Heart right ventricle (tissue), 16 donors: Measurements from ENCODE around the gene SEZ6. TPM values are rescaled to one million over a fixed set of nuclear protein-coding genes. Genes with fewer than 3 reads are reported as not detected.

Source experiments
- ATAC-seq, 8 donors: fragments of 200-7000 bp; cut with Tn5 transposase; one replicate each; pipeline ENCODE4 v1.9.1; 2020; ENCODE audit warnings: mild to moderate bottlenecking in 8 of 8, moderate library complexity in 8 of 8, moderate number of reproducible peaks in 1 of 8
- DNase-seq, 2 donors: peaks; one replicate each; pipeline ENCODE4 v3.0.0-alpha.2; 2020
- H3K27ac ChIP-seq, 10 donors: fragments of 200-600 bp; sonication (generic) in 2 of 10; one replicate each; pipeline versions ENCODE4 v1.5.0 to v1.8.0; 2020 to 2022; ENCODE audit warnings: mild to moderate bottlenecking in 3 of 10
- H3K27me3 ChIP-seq, 7 donors: fragments of 200-600 bp; one replicate each; pipeline ENCODE4 v1.8.0; 2021 to 2022; ENCODE audit warnings: mild to moderate bottlenecking in 2 of 7
- H3K36me3 ChIP-seq, 9 donors: fragments of 200-600 bp; sonication (generic) in 1 of 9; one replicate each; pipeline versions ENCODE4 v1.5.0 to v1.8.0; 2020 to 2022; ENCODE audit warnings: mild to moderate bottlenecking in 2 of 9
- H3K4me1 ChIP-seq, 9 donors: fragments of 200-600 bp; sonication (generic) in 1 of 9; one replicate each; pipeline versions ENCODE4 v1.5.0 to v1.8.0; 2020 to 2022; ENCODE audit warnings: mild to moderate bottlenecking in 4 of 9
- H3K4me3 ChIP-seq, 10 donors: fragments of 200-600 bp; sonication (generic) in 2 of 10; one replicate each; pipeline versions ENCODE4 v1.5.0 to v1.8.0; 2020 to 2022; ENCODE audit warnings: mild to moderate bottlenecking in 7 of 10, moderate library complexity in 2 of 10
- H3K9me3 ChIP-seq, 11 donors: fragments of 200-600 bp in 10 of 11; sonication (generic) in 2 of 11; one replicate each; pipeline versions ENCODE4 v1.5.0 to v1.8.0; 2013 to 2022; ENCODE audit warnings: mild to moderate bottlenecking in 2 of 11, control low read depth in 1 of 11, moderate library complexity in 1 of 11
- WGBS, 2 donors: extraction: QIAGEN DNeasy Blood & Tissue Kit; methylation state at CpG; one replicate each; pipeline ENCODE4 v1.1.7; 2013; ENCODE audit warnings: inconsistent platforms in 1 of 2; 5-methylcytosine and 5-hydroxymethylcytosine counted together
- intact Hi-C, 10 donors: fragments of 100-400 bp; cut with DNase I; formaldehyde crosslinking; loops; one replicate each; pipeline versions ENCODE4 v1.11.1 to v1.14.2; 2022
- polyA plus RNA-seq, 2 donors: library from polyadenylated mRNA; stranded (reverse); fragments of 200-250 nt; gene quantifications; one replicate each; pipeline ENCODE4 v1.2.3, GENCODE V29; 2013
- total RNA-seq, 10 donors: library from RNA; stranded (reverse); fragmentation: NEBNext Ultra II Directional in 3 of 10; extraction: Animal tissue kit (Norgen Biotek cat#: 25700) in 3 of 10; gene quantifications; one replicate each; pipeline versions ENCODE4 v1.2.1 to v1.2.4, GENCODE V29; 2021 to 2023
- TF ChIP-seq, protein P1 (sequence below), 9 donors: fragments of 200-600 bp; sonication (generic) in 2 of 9; IDR thresholded peaks; one replicate each; pipeline versions ENCODE4 v1.5.0 to v1.8.0; 2021 to 2022; ENCODE audit warnings: antibody characterized with exemption in 9 of 9, mild to moderate bottlenecking in 5 of 9, moderate library complexity in 1 of 9
- donor health status: Arrhythmogenic right ventricular cardiomyopathy.
- donor health status: ischemic (EF 13 %, LVEDD 7.1; RV severe dilation, severe dysfunction).
- donor health status: healthy with polysubstance abuse.
- donor health status: DM: no; HTN: yes; CAD: no.
- donor health status: DM: no; HTN: no; CAD: no.
- donor health status: ischemic (EF 25% LVEDD 6.9; RV normal size, moderate dysfunction).
- donor health status: ischemic (EF 25% LVEDD 5.7; RV mildly dilated, moderate dysfunction).
- donor health status: healthy.
- donor health status: DM: yes; HTN: yes; CAD: no.
- donor health status: Ischemic cardiomyopathy.
- donor health status: ischemic (EF 35%, LVEDD 5.7; RV mildly dilated, moderate dysfunction).
- donor health status: nonischemic (EF 11% LVEDD 7.7; RV severe dilation, severe dysfunction).
- donor health status: DM: yes; HTN: yes; CAD: no.
- donor health status: PGD.
- donor health status: ischemic (EF 29% LVEDD 5.4; RV normal size, mild dysfunction).
- donor health status: nonischemic (EF 23%, LVEDD 6.1; RV moderate dilation, normal function).

Gene SEZ6
- total and polyA plus RNA-seq, 12 donors, result not detected

DNA sequence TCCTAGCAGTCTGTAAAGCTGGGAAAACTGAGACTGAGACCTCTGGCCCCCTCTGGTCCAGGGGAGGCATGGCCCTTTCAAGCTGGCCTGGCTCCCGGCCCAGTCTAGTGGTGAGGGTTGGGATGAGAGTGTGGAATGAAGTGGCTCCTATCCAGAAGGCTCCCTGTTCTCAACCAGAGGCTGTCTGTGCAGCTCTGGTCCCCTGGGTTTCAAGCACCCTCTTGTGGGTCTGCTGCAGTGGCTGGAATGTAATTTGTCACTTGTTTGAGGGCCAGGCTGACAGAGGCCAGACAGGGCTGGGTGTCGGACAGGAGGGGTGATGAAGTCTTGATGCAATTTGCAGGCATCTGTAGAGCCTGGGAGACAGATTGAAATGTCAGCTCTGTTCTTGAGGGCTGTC lies 32.4 kb downstream of the SEZ6 start:
- H3K4me1 ChIP-seq, result peaks cover 5 to 67% (median 48%) of the 10 kb centered on the region in 9 donors
- 21 to 48% methylated on average over 2 of the region's 2 CpGs for WGBS, 2 donors
- H3K27ac ChIP-seq, result peak overlapping the region; percentile 23 to 81 (median 61)
- no peaks in the 10 kb centered on the region for H3K36me3 ChIP-seq
- ATAC-seq, result peak; percentile 74 to 93 (median 84)
- no peak overlapping the region for H3K4me3 ChIP-seq
- intact Hi-C loops, result loop anchor here in 1 of 10 donors (1.0 kb wide), 1 partner anchor 135 kb away; no protein-coding TSS in a partner anchor
- H3K9me3 ChIP-seq, result no peaks in the 10 kb centered on the region
- TF ChIP-seq, protein P1, sequence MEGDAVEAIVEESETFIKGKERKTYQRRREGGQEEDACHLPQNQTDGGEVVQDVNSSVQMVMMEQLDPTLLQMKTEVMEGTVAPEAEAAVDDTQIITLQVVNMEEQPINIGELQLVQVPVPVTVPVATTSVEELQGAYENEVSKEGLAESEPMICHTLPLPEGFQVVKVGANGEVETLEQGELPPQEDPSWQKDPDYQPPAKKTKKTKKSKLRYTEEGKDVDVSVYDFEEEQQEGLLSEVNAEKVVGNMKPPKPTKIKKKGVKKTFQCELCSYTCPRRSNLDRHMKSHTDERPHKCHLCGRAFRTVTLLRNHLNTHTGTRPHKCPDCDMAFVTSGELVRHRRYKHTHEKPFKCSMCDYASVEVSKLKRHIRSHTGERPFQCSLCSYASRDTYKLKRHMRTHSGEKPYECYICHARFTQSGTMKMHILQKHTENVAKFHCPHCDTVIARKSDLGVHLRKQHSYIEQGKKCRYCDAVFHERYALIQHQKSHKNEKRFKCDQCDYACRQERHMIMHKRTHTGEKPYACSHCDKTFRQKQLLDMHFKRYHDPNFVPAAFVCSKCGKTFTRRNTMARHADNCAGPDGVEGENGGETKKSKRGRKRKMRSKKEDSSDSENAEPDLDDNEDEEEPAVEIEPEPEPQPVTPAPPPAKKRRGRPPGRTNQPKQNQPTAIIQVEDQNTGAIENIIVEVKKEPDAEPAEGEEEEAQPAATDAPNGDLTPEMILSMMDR (IDR thresholded peaks at IDR 0.05), result peak in 4 of 9 donors; percentile 15 to 30 (median 22)
- peak; percentile 82 to 83 for DNase-seq
- H3K27me3 ChIP-seq, result no peaks in the 10 kb centered on the region

DNA sequence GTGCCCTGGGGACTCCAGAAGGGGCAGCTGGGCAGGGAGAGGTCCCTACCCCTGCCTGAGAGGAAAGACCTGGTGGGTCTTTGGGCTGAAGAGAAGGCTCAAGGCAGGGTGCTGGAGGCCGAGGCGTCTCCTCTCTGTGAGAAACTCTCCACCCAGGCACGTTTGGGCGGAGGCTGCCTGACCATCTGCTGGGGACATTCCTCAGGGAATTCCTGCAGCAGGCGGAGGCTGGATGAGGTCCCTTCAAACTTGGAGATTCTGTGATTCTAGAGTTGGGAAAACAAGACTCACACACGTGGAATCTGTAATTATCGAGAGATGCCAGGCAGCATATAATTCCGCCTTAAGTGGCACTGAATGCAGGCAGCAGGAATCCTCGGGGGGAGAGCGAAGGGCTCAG lies 33.4 kb downstream of the SEZ6 start:
- Histone ChIP-seq H3K27ac (no peak overlapping the region), H3K9me3 (no peaks in the 10 kb centered on the region), H3K36me3 (no peaks in the 10 kb centered on the region), H3K27me3 (no peaks in the 10 kb centered on the region), H3K4me3 (no peak overlapping the region), H3K4me1 (peaks cover 6 to 77% (median 58%) of the 10 kb centered on the region in 9 donors)
- TF ChIP-seq, protein P1 (IDR thresholded peaks at IDR 0.05), result no peak
- DNase-seq, result no peak
- ATAC-seq, result no peak
- WGBS, 2 donors, result 67 to 72% methylated on average over 10 of the region's 10 CpGs
- intact Hi-C loops, result no loop called here

DNA sequence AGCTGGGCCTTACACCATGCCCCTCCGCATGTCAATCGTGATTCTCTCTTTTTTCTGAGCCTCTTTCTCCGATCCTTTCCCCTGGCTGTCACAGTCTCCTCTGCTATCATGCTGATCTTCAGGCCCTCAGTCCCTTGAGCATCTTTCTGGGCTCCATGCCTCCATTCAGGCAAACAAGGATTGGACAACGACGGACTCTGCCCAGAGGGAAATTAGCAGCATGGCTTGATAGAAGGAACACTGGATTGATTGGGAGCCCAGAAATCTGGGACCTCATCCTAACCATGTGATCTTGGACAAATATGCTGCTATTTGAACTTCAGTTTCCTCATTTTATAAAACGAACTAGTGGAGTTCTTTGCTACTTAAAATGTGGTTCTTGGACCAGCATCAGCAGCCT lies 35.0 kb downstream of the SEZ6 start:
- no peak overlapping the region for H3K27ac ChIP-seq
- TF ChIP-seq, protein P1 (IDR thresholded peaks at IDR 0.05), result no peak
- intact Hi-C loops, result loop anchor here in 1 of 10 donors (2.0 kb wide), 1 partner anchor 138 kb away; no protein-coding TSS in a partner anchor
- no peaks in the 10 kb centered on the region for H3K36me3 ChIP-seq
- DNase-seq (no peak), ATAC-seq (peak in 1 of 8 donors; percentile 35)
- no peaks in the 10 kb centered on the region for H3K9me3 ChIP-seq
- 48 to 63% methylated on average over 6 of the region's 6 CpGs for WGBS, 2 donors
- peaks cover 6 to 79% (median 65%) of the 10 kb centered on the region in 9 donors for H3K4me1 ChIP-seq
- H3K27me3 ChIP-seq, result no peaks in the 10 kb centered on the region
- no peak overlapping the region for H3K4me3 ChIP-seq

DNA sequence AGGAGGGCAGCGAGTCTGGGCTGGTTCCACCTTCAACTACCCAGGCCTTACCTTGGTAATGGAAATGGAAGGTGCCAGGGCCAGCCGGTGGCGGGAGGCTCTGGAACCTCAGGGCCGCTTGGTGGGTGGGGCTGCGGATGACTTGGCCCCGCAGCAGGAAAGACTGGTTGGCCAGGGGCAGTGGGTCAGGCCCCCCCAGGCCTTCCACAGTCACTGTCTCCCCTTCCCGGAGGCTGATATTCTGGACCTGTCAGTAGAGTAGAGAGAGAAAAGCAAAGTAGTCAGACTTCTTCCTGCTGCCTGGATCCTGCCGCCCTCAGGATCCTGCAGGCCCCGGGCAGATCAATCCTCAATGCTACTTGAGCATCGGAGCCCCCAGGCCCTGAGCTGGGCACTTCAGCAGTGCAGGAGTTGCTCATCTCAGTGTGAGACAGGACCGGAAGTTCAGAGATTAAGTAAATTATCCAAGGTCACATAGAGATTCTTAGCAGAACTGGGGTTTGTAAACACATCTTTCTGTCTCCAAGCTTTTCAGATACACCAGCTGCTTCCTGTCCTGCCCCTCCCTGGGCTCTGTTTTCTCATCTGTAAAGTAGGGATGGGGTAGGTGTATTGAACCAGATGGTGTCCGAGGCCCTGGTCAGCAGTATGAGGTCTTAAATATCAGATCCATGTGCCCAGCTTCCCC lies 36.0 kb downstream of the SEZ6 start:
- Histone ChIP-seq H3K4me3 (no peak overlapping the region), H3K4me1 (peaks cover 6 to 76% (median 58%) of the 10 kb centered on the region in 9 donors), H3K9me3 (no peaks in the 10 kb centered on the region), H3K27ac (no peak overlapping the region), H3K36me3 (no peaks in the 10 kb centered on the region), H3K27me3 (peaks cover 0 to 5% (median 0%) of the 10 kb centered on the region in 7 donors)
- intact Hi-C loops, result loop anchor here in 2 of 10 donors (2.0 to 5.0 kb wide), 2 partner anchors 139 to 147 kb away; no protein-coding TSS in a partner anchor
- 78 to 82% methylated on average over 12 of the region's 12 CpGs for WGBS, 2 donors
- ATAC-seq, result no peak
- no peak for DNase-seq
- TF ChIP-seq, protein P1 (IDR thresholded peaks at IDR 0.05), result no peak
